CD4-positive, CD25-positive, alpha-beta regulatory T cell (primary cell): ENCODE data around the gene ATXN1. TPM values are rescaled to one million over a fixed set of nuclear protein-coding genes. Genes with fewer than 3 reads are reported as not detected.
A peak's percentile ranks its signal among the peaks of the same experiment; 100 is the strongest.

Experiments used
- ATAC-seq, 2 donors: fragments of 150-1000 bp; cut with Tn5 transposase; one replicate each; pipeline ENCODE4 v1.10.0; 2021; ENCODE audit warnings: low read depth in 2 of 2, moderate number of reproducible peaks in 2 of 2, moderate library complexity in 1 of 2
- DNase-seq, 3 donors: peaks; one replicate each; pipeline versions ENCODE4 v3.0.0 to v3.0.0-alpha.2; 2012 to 2022; ENCODE audit warnings: mixed read lengths in 1 of 3
- H3K27ac ChIP-seq: one replicate; pipeline ENCODE4 v1.7.0; 2013; ENCODE audit warnings: mild to moderate bottlenecking, low read length; ENCODE audit not compliant: insufficient read depth, poor library complexity, severe bottlenecking
- H3K27me3 ChIP-seq: one replicate; pipeline ENCODE4 v1.7.0; 2013; ENCODE audit warnings: low read length; ENCODE audit not compliant: control insufficient read depth, insufficient read depth
- H3K36me3 ChIP-seq: one replicate; pipeline ENCODE4 v1.7.0; 2013; ENCODE audit warnings: mild to moderate bottlenecking, low read length, moderate library complexity; ENCODE audit not compliant: control insufficient read depth, insufficient read depth
- H3K4me1 ChIP-seq: 2 replicates; pipeline ENCODE4 v1.7.0; 2013; ENCODE audit warnings: mild to moderate bottlenecking, low read length; ENCODE audit not compliant: insufficient read depth, control insufficient read depth, poor library complexity, severe bottlenecking
- H3K4me3 ChIP-seq: one replicate; pipeline ENCODE4 v1.7.0; 2013; ENCODE audit warnings: low read depth, mild to moderate bottlenecking, low read length, moderate library complexity
- H3K9me3 ChIP-seq, 2 experiments: 1 replicate in 1 of 2; 2 replicates in 1 of 2; pipeline ENCODE4 v1.7.0; 2013; ENCODE audit warnings: low read length in 2 of 2, mild to moderate bottlenecking in 1 of 2, moderate library complexity in 1 of 2; ENCODE audit not compliant: control insufficient read depth in 2 of 2
- H3K27ac Mint-ChIP-seq, 3 donors: one replicate each; pipeline ENCODE4 v1.8.0; 2020 to 2022; ENCODE audit warnings: mild to moderate bottlenecking in 3 of 3, mixed read lengths in 3 of 3, moderate library complexity in 2 of 3
- H3K27me3 Mint-ChIP-seq: one replicate; pipeline ENCODE4 v1.8.0; 2022; ENCODE audit warnings: mild to moderate bottlenecking, mixed read lengths
- H3K36me3 Mint-ChIP-seq: one replicate; pipeline ENCODE4 v1.8.0; 2020; ENCODE audit warnings: mixed read lengths
- H3K4me1 Mint-ChIP-seq, 4 donors: one replicate each; pipeline ENCODE4 v1.8.0; 2020 to 2022; ENCODE audit warnings: mixed read lengths in 4 of 4, mild to moderate bottlenecking in 1 of 4
- H3K4me3 Mint-ChIP-seq, 4 donors: one replicate each; pipeline ENCODE4 v1.8.0; 2020 to 2022; ENCODE audit warnings: mild to moderate bottlenecking in 4 of 4, mixed read lengths in 4 of 4, moderate library complexity in 3 of 4
- H3K9me3 Mint-ChIP-seq, 7 donors: one replicate each; pipeline ENCODE4 v1.8.0; 2020 to 2022; ENCODE audit warnings: mixed read lengths in 7 of 7, mild to moderate bottlenecking in 3 of 7, moderate library complexity in 2 of 7
- polyA plus RNA-seq, 4 donors: library from polyadenylated mRNA; unstranded; fragments of 300-500 nt; fragmentation: Illumina TruSeq; gene quantifications; one replicate each; pipeline ENCODE4 v1.2.3, GENCODE V29; 2021
- total RNA-seq: library from RNA; stranded (reverse); gene quantifications from one replicate; pipeline ENCODE4 v1.2.3, GENCODE V29; 2022

Gene ATXN1
- total and polyA plus RNA-seq, 5 donors from 2014 or later, result 15.8 to 191 (median 19.2) TPM

DNA sequence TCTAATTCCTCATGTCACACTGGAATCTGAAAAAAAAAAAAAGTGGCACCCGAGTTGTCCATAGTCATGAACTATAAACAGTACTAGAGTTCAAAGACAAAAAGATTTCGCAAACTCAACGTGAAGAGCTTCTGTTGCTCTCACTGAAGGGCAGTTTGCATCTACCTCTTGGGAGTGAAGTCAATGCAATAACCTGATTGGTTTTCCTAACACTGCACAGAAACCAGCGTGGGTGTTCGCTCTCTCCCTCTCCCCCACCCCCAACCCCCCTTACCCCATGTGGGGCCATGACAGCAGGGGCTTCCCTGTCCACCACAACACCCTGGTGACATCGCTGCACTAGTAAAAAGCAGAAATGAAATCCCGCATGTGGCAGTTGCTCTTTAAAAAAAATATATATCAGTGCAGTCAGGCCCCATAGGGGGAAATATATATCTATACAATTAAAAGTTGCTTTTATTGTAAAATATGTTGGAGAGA, 456.0 kb downstream of the ATXN1 start:
- no peak overlapping the region for H3K4me3 Mint-ChIP-seq
- no peak for DNase-seq
- no peaks in the 10 kb centered on the region for H3K27me3 Mint-ChIP-seq
- Histone ChIP-seq H3K27ac (no peak overlapping the region), H3K27me3 (no peaks in the 10 kb centered on the region), H3K4me1 (no peaks in the 10 kb centered on the region), H3K36me3 (peaks cover 62% of the 10 kb centered on the region), H3K4me3 (no peak overlapping the region), H3K9me3 (no peaks in the 10 kb centered on the region)
- peaks cover 0 to 9% (median 3%) of the 10 kb centered on the region in 4 donors for H3K4me1 Mint-ChIP-seq
- H3K9me3 Mint-ChIP-seq, result no peaks in the 10 kb centered on the region
- H3K36me3 Mint-ChIP-seq, result peaks cover 35% of the 10 kb centered on the region
- ATAC-seq, result peak; percentile 37 to 50
- H3K27ac Mint-ChIP-seq, result no peak overlapping the region

GRCh38 chr6:16302721-16303552, 458.3 kb downstream of the ATXN1 start:
- Mint-ChIP-seq H3K4me3 (no peak overlapping the region), H3K27me3 (no peaks in the 10 kb centered on the region), H3K9me3 (no peaks in the 10 kb centered on the region), H3K4me1 (peaks cover 0 to 2% (median 0%) of the 10 kb centered on the region in 4 donors), H3K36me3 (peaks cover 30% of the 10 kb centered on the region), H3K27ac (peak overlapping the region in 1 of 3 donors; percentile 29)
- no peaks in the 10 kb centered on the region for H3K9me3 ChIP-seq
- H3K27me3 ChIP-seq, result no peaks in the 10 kb centered on the region
- H3K4me1 ChIP-seq, result no peaks in the 10 kb centered on the region
- no peak for DNase-seq
- ATAC-seq, result no peak
- H3K4me3 ChIP-seq, result no peak overlapping the region
- H3K27ac ChIP-seq, result no peak overlapping the region
- peaks cover 57% of the 10 kb centered on the region for H3K36me3 ChIP-seq

GRCh38 chr6:16301511-16301910, 459.7 kb downstream of the ATXN1 start:
- no peak for ATAC-seq
- no peak overlapping the region for H3K27ac Mint-ChIP-seq
- H3K36me3 ChIP-seq, result peaks cover 54% of the 10 kb centered on the region
- peaks cover 24% of the 10 kb centered on the region for H3K36me3 Mint-ChIP-seq
- no peaks in the 10 kb centered on the region for H3K4me1 ChIP-seq
- H3K4me3 ChIP-seq, result no peak overlapping the region
- H3K27ac ChIP-seq, result no peak overlapping the region
- no peak for DNase-seq
- H3K9me3 Mint-ChIP-seq, result no peaks in the 10 kb centered on the region
- no peak overlapping the region for H3K4me3 Mint-ChIP-seq
- H3K9me3 ChIP-seq, result no peaks in the 10 kb centered on the region
- peaks cover 0 to 2% (median 0%) of the 10 kb centered on the region in 4 donors for H3K4me1 Mint-ChIP-seq
- no peaks in the 10 kb centered on the region for H3K27me3 ChIP-seq
- H3K27me3 Mint-ChIP-seq, result no peaks in the 10 kb centered on the region

GRCh38 chr6:16299861-16300260, 461.4 kb downstream of the ATXN1 start:
- no peak overlapping the region for H3K4me3 ChIP-seq
- H3K27ac ChIP-seq, result no peak overlapping the region
- peaks cover 39% of the 10 kb centered on the region for H3K36me3 ChIP-seq
- no peaks in the 10 kb centered on the region for H3K27me3 ChIP-seq
- H3K27ac Mint-ChIP-seq, result peak overlapping the region in 1 of 3 donors; percentile 38
- peaks cover 16% of the 10 kb centered on the region for H3K36me3 Mint-ChIP-seq
- no peaks in the 10 kb centered on the region for H3K9me3 ChIP-seq
- DNase-seq, result no peak
- peaks cover 0 to 2% (median 0%) of the 10 kb centered on the region in 4 donors for H3K4me1 Mint-ChIP-seq
- H3K9me3 Mint-ChIP-seq, result no peaks in the 10 kb centered on the region
- no peaks in the 10 kb centered on the region for H3K4me1 ChIP-seq
- H3K4me3 Mint-ChIP-seq, result no peak overlapping the region
- no peaks in the 10 kb centered on the region for H3K27me3 Mint-ChIP-seq
- no peak for ATAC-seq

DNA sequence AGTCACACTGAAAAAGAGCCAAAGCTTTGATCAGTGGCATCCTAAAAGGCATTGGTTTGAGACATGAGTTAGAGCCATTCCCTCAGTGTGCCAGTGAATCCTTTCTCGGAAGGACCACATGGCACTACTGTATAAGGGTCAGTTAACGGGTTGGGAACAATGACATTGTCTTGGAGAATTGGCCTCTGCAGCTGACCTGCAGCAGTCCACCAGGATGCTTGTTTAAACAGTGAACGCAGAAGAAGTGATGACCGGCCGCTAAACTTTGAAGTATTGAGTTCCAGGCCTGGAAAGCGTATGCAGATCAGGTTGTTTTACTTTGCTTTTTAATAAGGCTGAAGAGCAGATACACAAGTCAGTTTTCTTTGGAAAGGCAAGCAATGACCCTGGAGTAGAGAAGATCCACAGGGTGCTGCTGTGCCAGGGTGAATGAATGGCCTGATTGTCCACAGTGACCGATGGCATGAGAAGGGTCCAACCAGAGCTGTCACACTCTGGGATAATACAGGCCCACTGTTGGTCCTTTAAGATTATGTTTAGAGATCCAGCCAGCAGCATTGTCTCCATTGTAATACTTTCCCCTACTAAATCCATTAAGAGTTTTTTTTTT, 465.1 kb downstream of the ATXN1 start:
- no peak for DNase-seq
- Mint-ChIP-seq H3K27me3 (no peaks in the 10 kb centered on the region), H3K9me3 (no peaks in the 10 kb centered on the region), H3K27ac (no peak overlapping the region), H3K4me3 (no peak overlapping the region), H3K36me3 (peaks cover 3% of the 10 kb centered on the region), H3K4me1 (peaks cover 0 to 2% (median 0%) of the 10 kb centered on the region in 4 donors)
- Histone ChIP-seq H3K9me3 (no peaks in the 10 kb centered on the region), H3K36me3 (peaks cover 7% of the 10 kb centered on the region), H3K4me1 (no peaks in the 10 kb centered on the region), H3K27me3 (peaks cover 2% of the 10 kb centered on the region), H3K4me3 (no peak overlapping the region), H3K27ac (no peak overlapping the region)
- ATAC-seq, result no peak

DNA sequence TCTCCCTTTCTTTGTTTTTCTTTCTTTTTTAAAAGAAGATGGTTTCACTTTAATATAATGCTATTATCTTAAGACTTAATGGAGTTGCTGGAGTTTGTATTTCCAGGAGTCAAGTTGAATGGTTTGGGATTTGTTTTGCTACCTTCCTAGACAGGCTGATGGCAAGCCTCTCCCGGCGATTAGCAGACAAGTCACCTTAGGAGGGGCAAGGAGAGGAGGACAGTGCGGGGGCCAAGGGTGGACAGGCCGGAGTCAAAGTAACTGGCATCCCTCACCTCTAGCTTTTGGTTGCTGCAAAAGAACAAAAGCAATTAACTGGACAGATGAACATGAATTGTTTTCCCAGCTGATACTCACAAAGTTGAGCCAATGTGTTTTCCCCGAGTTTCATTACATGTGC, 465.8 kb downstream of the ATXN1 start:
- no peaks in the 10 kb centered on the region for H3K9me3 ChIP-seq
- H3K9me3 Mint-ChIP-seq, result no peaks in the 10 kb centered on the region
- H3K27ac Mint-ChIP-seq, result no peak overlapping the region
- no peak overlapping the region for H3K4me3 Mint-ChIP-seq
- DNase-seq, result no peak
- peaks cover 2% of the 10 kb centered on the region for H3K27me3 ChIP-seq
- no peak for ATAC-seq
- no peak overlapping the region for H3K27ac ChIP-seq
- H3K36me3 ChIP-seq, result peaks cover 5% of the 10 kb centered on the region
- H3K4me3 ChIP-seq, result no peak overlapping the region
- no peaks in the 10 kb centered on the region for H3K4me1 ChIP-seq
- H3K4me1 Mint-ChIP-seq, result peaks cover 0 to 2% (median 0%) of the 10 kb centered on the region in 4 donors
- H3K36me3 Mint-ChIP-seq, result no peaks in the 10 kb centered on the region
- H3K27me3 Mint-ChIP-seq, result no peaks in the 10 kb centered on the region

DNA sequence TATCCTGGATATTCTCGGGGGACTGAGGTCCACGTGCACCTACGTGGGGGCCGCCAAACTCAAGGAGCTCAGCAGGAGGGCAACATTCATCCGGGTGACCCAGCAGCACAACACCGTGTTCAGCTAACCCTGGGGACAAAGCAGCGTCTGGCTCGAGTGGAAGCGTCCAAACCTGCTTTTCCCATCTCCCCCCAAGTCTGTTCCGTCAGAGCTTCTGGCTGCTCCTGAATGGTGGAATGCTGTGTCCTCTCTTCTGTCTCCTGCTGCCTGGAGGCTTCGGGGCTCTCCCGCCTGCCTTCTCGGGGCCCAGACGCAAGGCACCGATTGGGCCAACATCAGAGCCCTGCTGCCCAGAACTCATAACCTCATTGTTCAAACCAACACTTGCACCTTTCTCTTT, 466.2 kb downstream of the ATXN1 start:
- peaks cover 3% of the 10 kb centered on the region for H3K27me3 Mint-ChIP-seq
- no peak overlapping the region for H3K4me3 Mint-ChIP-seq
- H3K27ac Mint-ChIP-seq, result no peak overlapping the region
- no peak for ATAC-seq
- H3K4me3 ChIP-seq, result no peak overlapping the region
- H3K4me1 Mint-ChIP-seq, result peaks cover 0 to 2% (median 0%) of the 10 kb centered on the region in 4 donors
- no peaks in the 10 kb centered on the region for H3K9me3 Mint-ChIP-seq
- no peak overlapping the region for H3K27ac ChIP-seq
- H3K36me3 Mint-ChIP-seq, result no peaks in the 10 kb centered on the region
- H3K27me3 ChIP-seq, result peaks cover 2% of the 10 kb centered on the region
- no peaks in the 10 kb centered on the region for H3K9me3 ChIP-seq
- H3K4me1 ChIP-seq, result no peaks in the 10 kb centered on the region
- H3K36me3 ChIP-seq, result peaks cover 5% of the 10 kb centered on the region
- no peak for DNase-seq
